OCI-LY7 (cell line): ENCODE measurements around the gene CPPED1. TPM values are rescaled to one million over a fixed set of nuclear protein-coding genes. Genes with fewer than 3 reads are reported as not detected.

Source experiments
- BruUV-seq: library from RNA; stranded (reverse); fragments of 400-500 nt; replicated peaks from 2 replicates; lab custom pipeline; 2021; lab: Mats Ljungman, UMichigan
- CTCF ChIA-PET: fragments of 300-600 bp; sonication (Branson Sonifier 250); formaldehyde crosslinking; loops from one replicate; lab custom pipeline; 2022; ENCODE audit warnings: antibody characterized with exemption; ENCODE audit not compliant: unreplicated experiment; lab: Charles Lee
- POLR2A ChIA-PET: fragments of 300-600 bp; sonication (Branson Sonifier 250); formaldehyde crosslinking; loops from one replicate; lab custom pipeline; 2022; ENCODE audit warnings: antibody characterized with exemption; lab: Charles Lee
- DNase-seq: peaks from one replicate; pipeline ENCODE4 v3.0.0-alpha.2; 2015; ENCODE audit warnings: low spot score
- H2AFZ ChIP-seq: fragments of 200-600 bp; sonication (generic), shearing (Covaris generic); 2 replicates; pipeline ENCODE4 v1.6.1; 2014; ENCODE audit warnings: mild to moderate bottlenecking, antibody characterized with exemption, low read length, moderate library complexity
- H3K27ac ChIP-seq: fragments of 200-600 bp; sonication (generic); 2 replicates; pipeline ENCODE4 v1.5.1; 2014; ENCODE audit warnings: mixed run types, low read depth, mild to moderate bottlenecking, moderate library complexity, low read length, inconsistent platforms; ENCODE audit not compliant: poor library complexity, severe bottlenecking
- H3K36me3 ChIP-seq: fragments of 200-600 bp; sonication (generic); 2 replicates; pipeline ENCODE4 v1.6.1; 2014; ENCODE audit warnings: mild to moderate bottlenecking, antibody characterized with exemption, low read length, moderate library complexity, mixed read lengths; ENCODE audit not compliant: insufficient read depth
- H3K4me1 ChIP-seq: fragments of 200-600 bp; sonication (generic); 2 replicates; pipeline ENCODE4 v1.5.1; 2014; ENCODE audit warnings: mild to moderate bottlenecking, low read length; ENCODE audit not compliant: insufficient read depth, poor library complexity, severe bottlenecking
- H3K4me2 ChIP-seq: fragments of 200-600 bp; sonication (generic); 2 replicates; pipeline ENCODE4 v1.6.1; 2014; ENCODE audit warnings: mild to moderate bottlenecking, low read length
- H3K4me3 ChIP-seq: fragments of 200-600 bp; sonication (generic); 2 replicates; pipeline ENCODE4 v1.5.1; 2014; ENCODE audit warnings: mild to moderate bottlenecking, low read depth, low read length; ENCODE audit not compliant: poor library complexity, severe bottlenecking
- H3K79me2 ChIP-seq: fragments of 200-600 bp; sonication (generic); 2 replicates; pipeline ENCODE4 v1.6.1; 2016; ENCODE audit warnings: low read depth, mild to moderate bottlenecking, low read length, moderate library complexity, mixed read lengths; ENCODE audit not compliant: insufficient read depth
- H3K9me2 ChIP-seq: fragments of 200-600 bp; sonication (generic); 2 replicates; pipeline ENCODE4 v1.6.1; 2016; ENCODE audit warnings: mild to moderate bottlenecking, low read length, mixed read lengths; ENCODE audit not compliant: insufficient read depth
- H3K9me3 ChIP-seq: fragments of 200-600 bp; sonication (generic); 2 replicates; pipeline ENCODE4 v1.6.1; 2014; ENCODE audit warnings: mild to moderate bottlenecking, mixed run types, low read length, mixed read lengths
- H4K20me1 ChIP-seq: fragments of 200-600 bp; sonication (generic); 2 replicates; pipeline ENCODE4 v1.6.1; 2014; ENCODE audit warnings: mild to moderate bottlenecking, antibody characterized with exemption, low read length, moderate library complexity, mixed read lengths; ENCODE audit not compliant: insufficient read depth
- EZH2phosphoT487 ChIP-seq: fragments of 200-600 bp; sonication (generic); IDR thresholded peaks from 2 replicates; pipeline ENCODE4 v1.6.1; 2018; ENCODE audit warnings: low read depth, borderline replicate concordance, mild to moderate bottlenecking, mixed run types, antibody characterized with exemption, low read length, moderate library complexity, mixed read lengths
- intact Hi-C: fragments of 100-400 bp; cut with micrococcal nuclease; formaldehyde crosslinking; loops from one replicate; pipeline ENCODE4 v1.10.0; 2022; ENCODE audit not compliant: unreplicated experiment
- total RNA-seq, 2 experiments: library from RNA; depleted of rRNA in 1 of 2; stranded (reverse); fragments of >200 nt in 1 of 2; shearing (Covaris generic) in 1 of 2; gene quantifications; 2 replicates each; pipeline ENCODE4 v1.2.3, GENCODE V29; 2014 to 2022
- TF ChIP-seq, protein P1 (sequence below): fragments of 200-600 bp; sonication (generic); conservative IDR thresholded peaks from 2 replicates; pipeline ENCODE4 v1.5.1; 2014; ENCODE audit warnings: mild to moderate bottlenecking, antibody characterized with exemption, low read length, moderate library complexity, mixed read lengths

CPPED1 gene
- total RNA-seq, 2 experiments from 2014 or later = 8.6 to 14.2 TPM

DNA sequence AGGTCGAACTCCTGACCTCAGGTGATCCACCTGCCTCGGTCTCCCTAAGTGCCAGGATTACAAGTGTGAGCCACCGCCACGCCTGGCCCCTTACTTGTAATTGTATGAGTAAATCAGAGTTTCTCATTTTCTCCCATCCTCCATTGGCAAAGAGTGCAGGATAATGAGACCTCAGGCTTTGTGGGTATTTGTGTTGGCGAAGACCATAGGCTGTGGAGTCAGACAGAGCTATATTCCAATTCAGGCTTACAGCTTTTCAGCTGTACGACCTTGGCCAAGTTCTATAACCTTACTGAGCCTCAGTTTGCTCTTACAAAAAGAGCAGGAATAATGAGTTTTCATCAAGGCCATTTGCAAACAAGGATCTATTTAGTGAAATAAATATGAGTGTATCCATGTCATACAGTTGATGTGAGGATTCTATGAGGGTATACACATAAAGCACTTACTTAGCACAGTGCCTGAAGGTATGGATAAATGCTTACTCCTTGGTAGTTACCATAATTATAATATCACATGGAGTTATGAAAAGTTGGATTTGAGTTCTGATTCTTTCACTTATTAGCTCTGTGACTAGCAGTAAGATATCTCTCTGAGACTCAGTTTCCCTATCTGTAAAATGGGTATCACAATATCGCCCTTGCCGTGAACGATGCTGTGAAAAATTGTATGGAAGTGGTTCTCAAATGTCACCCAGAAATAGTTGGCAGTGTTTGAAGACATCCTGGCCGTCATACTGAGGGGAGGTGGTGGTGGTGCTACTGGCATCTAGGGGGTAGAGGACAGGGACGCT lies 25.6 kb upstream of the CPPED1 start:
- ChIA-PET CTCF (no interaction called here), POLR2A (interaction anchor here (0.6 kb wide), 1 partner anchor 400 kb away, joined by 3 read pairs; no protein-coding TSS in a partner anchor)
- H3K79me2 ChIP-seq = no peaks in the 10 kb centered on the region
- H2AFZ ChIP-seq = no peak overlapping the region
- no peaks in the 10 kb centered on the region for H3K4me1 ChIP-seq
- H3K4me3 ChIP-seq = no peak overlapping the region
- intact Hi-C loops = no loop called here
- no peaks in the 10 kb centered on the region for H3K36me3 ChIP-seq
- no peak for DNase-seq
- H3K27ac ChIP-seq = no peak overlapping the region
- no peak for TF ChIP-seq EZH2phosphoT487
- TF ChIP-seq, protein P1, sequence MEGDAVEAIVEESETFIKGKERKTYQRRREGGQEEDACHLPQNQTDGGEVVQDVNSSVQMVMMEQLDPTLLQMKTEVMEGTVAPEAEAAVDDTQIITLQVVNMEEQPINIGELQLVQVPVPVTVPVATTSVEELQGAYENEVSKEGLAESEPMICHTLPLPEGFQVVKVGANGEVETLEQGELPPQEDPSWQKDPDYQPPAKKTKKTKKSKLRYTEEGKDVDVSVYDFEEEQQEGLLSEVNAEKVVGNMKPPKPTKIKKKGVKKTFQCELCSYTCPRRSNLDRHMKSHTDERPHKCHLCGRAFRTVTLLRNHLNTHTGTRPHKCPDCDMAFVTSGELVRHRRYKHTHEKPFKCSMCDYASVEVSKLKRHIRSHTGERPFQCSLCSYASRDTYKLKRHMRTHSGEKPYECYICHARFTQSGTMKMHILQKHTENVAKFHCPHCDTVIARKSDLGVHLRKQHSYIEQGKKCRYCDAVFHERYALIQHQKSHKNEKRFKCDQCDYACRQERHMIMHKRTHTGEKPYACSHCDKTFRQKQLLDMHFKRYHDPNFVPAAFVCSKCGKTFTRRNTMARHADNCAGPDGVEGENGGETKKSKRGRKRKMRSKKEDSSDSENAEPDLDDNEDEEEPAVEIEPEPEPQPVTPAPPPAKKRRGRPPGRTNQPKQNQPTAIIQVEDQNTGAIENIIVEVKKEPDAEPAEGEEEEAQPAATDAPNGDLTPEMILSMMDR = no peak
- H3K4me2 ChIP-seq = no peak overlapping the region
- H3K9me3 ChIP-seq = no peaks in the 10 kb centered on the region
- H3K9me2 ChIP-seq = no peaks in the 10 kb centered on the region
- no peaks in the 10 kb centered on the region for H4K20me1 ChIP-seq
- no TSS peak for BruUV-seq

- Histone ChIP-seq H2AFZ (no peak overlapping the region), H3K4me2 (no peak overlapping the region), H3K4me3 (no peak overlapping the region), H3K79me2 (no peaks in the 10 kb centered on the region), H3K9me2 (no peaks in the 10 kb centered on the region), H3K9me3 (no peaks in the 10 kb centered on the region), H4K20me1 (no peaks in the 10 kb centered on the region), H3K36me3 (no peaks in the 10 kb centered on the region), H3K4me1 (no peaks in the 10 kb centered on the region), H3K27ac (no peak overlapping the region)
- intact Hi-C loops = no loop called here
- BruUV-seq = no TSS peak
- DNase-seq = no peak
- ChIA-PET POLR2A (no interaction called here), CTCF (no interaction called here)
- TF ChIP-seq, protein P1 = no peak
- no peak for TF ChIP-seq EZH2phosphoT487
Measured at GRCh38 chr16:12828206-12828605, 24.5 kb upstream of the CPPED1 start.

DNA sequence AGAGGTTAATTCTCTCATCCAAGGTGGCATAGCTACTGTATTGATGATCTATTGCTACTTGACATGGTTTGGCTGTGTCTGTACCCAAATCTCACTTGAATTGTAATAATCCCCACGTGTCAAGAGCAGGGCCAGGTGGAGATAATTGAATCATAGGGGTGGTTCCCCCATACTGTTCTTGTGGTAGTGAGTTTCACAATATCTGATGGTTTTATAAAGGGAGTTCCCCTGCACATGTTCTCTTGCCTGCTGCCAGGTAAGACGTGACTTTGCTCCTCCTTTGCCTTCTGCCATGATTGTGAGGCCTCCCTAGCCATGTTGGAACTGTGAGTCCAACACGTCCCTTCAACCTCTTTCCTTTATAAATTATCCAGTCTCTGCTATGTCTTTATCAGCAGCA lies 22.9 kb upstream of the CPPED1 start:
- POLR2A ChIA-PET = no interaction called here
- Histone ChIP-seq H3K4me1 (no peaks in the 10 kb centered on the region), H3K9me2 (no peaks in the 10 kb centered on the region), H3K27ac (no peak overlapping the region), H3K4me3 (no peak overlapping the region), H2AFZ (no peak overlapping the region), H3K79me2 (no peaks in the 10 kb centered on the region), H3K36me3 (no peaks in the 10 kb centered on the region), H3K9me3 (no peaks in the 10 kb centered on the region), H4K20me1 (no peaks in the 10 kb centered on the region), H3K4me2 (no peak overlapping the region)
- CTCF ChIA-PET = no interaction called here
- TF ChIP-seq, protein P1 = no peak
- TF ChIP-seq EZH2phosphoT487 = no peak
- DNase-seq = no peak
- no TSS peak for BruUV-seq
- intact Hi-C loops = no loop called here
